ELR (cell line): ENCODE data around the gene OSBPL10.
"Not testable (repeated sequence)": the region's sequence is repeated elsewhere in the genome, so short reads cannot be mapped to it uniquely, and the experiment has no call there.

Experiments used
- DNase-seq: peaks from one replicate; pipeline ENCODE4 v3.0.0-alpha.2; 2015; ENCODE audit warnings: low read depth

OSBPL10 gene

DNA sequence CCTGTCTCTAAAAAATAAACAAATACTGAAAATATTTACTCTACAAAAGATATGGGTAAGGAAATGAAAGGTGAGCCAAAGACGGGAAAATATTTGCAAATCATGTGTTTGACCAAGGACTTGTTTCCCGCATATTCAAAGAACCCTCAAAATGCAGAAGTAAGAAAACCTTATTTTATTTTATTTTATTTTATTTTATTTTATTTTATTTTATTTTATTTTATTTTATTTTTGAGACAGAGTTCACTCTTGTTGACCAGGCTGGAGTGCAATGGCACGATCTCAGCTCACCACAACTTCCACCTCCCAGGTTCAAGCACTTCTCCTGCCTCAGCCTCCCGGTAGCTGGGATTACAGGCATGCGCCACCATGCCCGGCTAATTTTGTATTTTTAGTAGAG is 11.9 kb upstream of the OSBPL10 start:
- DNase-seq = not testable (repeated sequence)

DNA sequence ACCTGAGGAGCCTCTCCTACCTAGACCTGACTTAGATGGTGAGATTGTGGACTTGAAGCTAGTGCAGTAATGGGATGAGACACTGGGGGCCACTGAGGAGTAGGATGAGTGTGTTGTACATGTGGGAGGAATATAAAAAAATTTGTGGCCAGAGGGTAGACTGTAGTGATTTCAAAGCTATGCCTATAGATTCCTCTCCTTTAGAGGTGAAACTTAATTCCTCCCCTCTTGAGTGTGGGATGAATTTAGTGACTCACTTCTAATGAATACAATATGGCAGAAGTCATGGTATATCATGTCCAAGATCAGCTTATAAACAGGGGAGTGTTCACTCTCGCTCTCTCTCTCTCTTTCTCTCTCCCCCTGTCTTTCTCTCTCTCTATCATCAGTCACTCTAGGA is 7.2 kb upstream of the OSBPL10 start:
- no peak for DNase-seq

DNA sequence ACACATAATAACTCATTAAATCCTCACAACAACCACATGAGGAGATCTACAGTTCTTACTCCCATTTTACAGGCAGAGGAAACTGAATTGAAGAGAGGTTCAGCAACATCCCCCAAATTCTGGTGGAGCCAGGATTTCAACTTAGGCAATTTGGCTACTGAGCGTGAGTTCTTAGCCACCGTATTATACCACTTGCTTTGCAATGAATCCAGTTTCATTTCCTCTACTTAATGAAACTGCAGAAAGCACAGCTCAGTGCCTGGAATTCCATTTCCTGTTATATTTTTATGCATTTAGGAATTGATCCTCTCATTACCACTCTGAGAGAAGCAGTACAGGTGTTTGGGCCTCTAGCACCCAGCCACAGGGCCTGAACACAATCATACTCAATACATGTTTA is 4.8 kb upstream of the OSBPL10 start:
- no peak for DNase-seq

DNA sequence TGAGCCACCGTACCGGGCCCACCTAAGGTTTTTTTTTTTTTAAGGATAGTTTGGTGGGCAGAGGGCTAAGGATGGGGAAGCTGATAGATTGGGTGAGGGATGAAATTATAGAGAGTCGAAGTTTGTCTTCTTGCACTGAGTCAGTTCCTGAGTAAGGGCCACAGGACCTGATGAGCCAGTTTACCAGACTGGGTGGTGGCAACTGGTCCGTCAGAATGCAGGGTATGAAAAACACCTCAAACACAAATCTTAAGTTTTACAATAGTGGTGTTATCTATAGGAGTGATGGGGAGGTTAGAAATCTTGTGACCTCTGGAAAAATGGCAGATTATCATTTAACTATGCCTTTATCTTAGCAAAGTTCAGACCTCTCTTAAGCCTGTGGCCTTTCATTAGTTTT is 3.3 kb upstream of the OSBPL10 start:
- no peak for DNase-seq

DNA sequence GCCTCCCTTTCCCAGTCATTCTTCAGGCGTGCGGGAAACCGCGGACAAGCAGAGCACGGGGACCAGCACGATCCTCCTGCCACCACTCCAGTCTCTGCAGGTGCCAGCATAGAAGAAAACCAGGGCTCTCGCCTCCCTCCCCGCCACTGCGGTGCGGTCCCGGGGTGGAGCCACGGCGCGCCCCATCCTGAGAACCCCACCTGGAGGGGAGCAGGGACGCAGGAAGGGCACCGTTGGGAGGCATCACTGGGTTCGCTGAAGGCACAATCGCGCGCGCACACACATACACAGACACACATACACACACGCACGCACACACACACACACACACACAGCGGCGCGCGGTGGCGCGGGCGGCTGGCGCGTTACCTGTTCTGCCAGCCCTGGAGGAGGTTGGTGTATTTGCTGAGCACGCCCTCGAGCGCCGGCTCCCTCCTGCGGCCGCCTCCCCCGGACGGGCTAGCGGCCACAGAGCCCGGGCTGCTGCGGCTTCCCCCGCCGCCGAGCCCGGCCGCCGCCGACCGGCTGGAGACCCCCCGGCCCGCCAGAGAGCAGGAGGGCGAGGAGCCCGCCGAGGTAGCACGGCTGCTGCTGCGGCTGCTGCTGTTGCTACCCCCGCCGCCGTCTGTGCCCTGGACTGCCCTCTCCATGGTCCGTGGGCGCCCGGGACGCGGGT is 394 bp downstream of the OSBPL10 start:
- DNase-seq = peak; percentile 55

DNA sequence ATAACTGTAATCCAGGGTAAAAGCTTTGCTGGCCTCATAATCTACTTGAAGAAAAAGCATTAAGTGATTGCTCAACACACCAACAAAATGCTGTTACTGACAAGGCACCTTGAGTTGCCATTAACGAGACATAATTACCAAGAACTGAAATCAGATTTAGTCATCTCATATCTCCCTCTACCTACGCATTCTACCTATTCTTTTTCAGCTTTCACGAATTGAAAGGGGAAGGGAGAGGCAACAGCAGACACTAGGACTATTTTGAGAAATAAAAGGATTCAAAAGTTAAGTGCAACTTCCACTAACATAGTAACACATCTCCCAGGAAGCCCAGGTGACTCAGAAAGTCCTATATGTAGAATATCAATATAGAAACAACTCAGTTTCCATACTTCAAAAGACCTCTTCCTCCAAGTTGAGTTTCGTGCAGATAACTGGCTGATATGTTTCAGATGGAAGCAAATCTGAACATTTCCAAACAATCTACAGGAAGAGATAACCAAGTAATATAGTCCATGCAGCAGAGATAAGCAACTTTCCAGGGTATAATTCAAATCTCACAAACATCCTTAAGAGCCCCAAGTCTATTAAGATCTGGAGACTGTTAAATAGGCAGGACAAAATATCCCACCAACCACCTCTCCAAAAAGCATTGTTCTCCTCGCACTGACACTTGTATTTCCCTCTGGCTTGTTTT is 1.9 kb downstream of the OSBPL10 start:
- DNase-seq = no peak

DNA sequence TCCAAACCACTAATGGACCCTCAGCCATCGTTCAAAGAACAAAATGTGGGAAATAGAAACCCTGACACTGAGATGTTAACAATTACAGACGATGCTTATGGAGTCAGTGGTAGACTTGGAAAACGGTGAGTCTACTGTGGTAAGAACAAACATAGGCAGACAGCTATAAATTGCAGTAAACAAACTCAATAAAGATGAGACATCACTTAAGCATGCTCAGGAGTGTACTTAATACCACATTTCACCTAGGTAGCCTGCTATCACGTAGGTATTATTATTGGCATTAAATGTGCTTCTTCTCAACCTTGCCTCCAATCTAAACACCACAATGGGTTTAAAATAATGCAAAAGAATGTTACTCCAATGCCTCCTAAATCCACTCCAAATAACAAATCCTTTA is 2.5 kb downstream of the OSBPL10 start:
- no peak for DNase-seq

DNA sequence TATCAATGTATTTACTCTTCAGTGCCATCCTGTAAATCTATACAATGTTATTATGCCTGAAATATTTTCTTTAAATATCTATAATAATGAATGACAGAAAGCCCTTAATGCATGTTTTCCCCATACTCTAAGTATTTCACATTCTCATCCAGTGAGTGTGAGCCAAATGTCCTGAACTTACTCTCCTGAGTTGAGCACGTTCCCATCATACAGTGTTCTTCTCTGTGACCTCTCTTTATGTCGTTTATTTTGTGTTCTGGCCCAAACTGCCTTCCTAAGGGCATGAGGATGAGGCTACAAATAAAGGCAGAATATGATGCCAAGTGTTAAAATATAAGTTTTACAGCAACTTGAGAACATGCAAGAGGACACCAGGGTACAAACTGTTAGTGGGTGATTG is 3.3 kb downstream of the OSBPL10 start:
- no peak for DNase-seq

DNA sequence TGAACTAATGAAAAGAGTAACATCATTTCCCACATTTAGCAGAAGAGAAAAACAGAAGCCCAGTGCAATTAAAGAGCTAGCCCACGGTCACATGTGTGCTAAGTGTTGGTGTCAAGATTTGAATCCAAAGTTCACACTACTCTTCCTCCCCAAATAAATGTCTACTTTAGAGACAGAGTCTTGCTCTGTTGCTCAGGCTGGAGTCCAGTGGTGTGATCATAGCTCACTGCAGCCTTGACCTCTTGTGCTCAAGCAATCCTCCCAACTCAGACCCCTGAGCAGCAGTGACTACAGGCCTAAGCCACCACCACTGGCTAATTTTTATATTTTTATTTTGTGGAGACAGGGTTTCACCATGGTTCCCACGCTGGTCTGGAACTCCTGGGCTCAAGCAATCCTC is 4.8 kb downstream of the OSBPL10 start:
- DNase-seq = no peak

DNA sequence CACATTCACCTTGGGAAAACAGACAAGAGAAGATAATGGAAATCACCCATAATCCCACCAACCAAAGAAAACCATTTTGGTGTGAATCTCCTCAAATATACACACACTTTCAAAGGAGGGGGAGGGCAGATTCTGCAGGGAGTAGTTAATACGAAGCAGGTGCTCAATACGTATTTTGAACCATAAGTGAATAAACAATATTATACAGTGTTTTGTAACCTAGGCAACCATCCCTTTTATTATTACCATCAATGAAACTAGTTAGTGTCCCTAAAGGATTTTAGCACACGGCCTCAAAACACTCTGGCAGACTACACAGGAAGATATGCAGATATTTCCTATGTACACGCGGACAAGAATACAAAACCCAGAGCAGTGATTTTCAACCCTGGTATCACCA is 6.1 kb downstream of the OSBPL10 start:
- no peak for DNase-seq

DNA sequence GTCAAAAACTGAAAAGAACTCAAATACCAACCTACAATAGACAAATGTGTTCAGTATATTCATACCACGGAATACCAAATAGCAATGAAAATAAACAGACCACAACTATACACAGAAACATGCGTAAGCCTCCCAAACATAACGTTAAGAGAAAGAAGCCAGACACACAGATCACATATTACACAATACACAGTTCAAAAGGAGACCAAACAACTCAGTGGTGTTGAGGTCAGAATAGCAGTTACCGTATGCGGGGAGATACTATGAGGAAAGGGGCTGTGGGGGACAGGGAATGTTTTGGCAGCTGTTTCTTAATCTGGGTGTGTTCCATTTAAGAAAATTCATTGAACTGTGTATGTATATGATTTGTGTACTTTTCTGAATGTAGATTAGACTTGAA is 6.6 kb downstream of the OSBPL10 start:
- DNase-seq = no peak

DNA sequence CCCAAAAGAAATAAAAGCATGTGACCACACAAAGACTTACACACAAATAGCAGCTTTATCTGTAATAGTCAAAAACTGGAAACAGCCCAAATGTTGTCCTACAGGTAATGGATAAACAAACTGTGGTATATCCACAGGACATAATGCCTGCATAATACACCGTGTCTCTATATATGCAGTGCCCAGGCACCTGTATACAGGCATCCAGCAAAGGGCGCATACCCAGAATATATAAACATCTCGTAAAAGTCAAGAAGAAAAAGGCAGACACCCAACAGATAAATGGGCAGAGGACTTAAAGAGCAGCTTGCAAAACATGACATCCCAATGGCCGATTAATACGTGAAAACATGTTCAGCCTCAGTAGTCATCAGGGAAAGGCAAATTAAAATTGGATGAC is 7.2 kb downstream of the OSBPL10 start:
- DNase-seq = no peak

DNA sequence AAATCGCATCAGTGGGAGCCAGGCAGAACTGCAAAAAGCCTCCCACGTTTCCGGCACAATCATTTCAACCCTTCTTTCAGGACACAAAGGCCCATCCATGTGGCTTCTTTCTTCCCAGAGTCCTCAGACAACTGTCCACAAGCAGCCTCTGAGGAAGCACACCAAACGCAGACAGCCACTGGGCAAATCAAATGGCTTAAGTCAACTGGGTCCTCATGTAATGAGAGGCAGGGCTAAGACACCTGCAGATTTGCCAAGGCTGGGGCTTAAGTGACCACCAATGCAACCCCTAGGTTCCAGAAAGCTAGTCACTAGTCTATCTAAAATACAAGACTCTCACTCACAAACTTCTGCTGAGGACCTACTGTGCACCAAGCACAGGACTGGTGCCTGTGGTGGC is 8.0 kb downstream of the OSBPL10 start:
- no peak for DNase-seq

DNA sequence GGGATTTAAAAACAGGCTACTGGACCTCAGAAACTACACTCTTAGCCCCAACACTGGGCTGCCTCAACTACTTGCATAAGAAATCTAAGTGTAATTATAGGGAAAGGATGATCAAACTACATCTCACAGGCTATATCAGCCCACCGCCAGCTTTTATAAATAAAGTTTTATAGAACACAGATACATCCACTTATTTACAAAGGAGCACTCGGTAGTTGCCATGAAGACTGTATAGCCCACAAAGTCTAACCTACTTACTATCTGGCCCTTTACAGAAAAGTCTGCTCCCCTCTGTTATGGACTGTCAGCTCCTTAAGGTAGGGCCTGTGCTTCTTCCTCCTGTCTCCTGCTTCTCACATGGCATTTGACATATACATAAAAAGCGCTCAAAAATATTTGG is 9.5 kb downstream of the OSBPL10 start:
- no peak for DNase-seq

DNA sequence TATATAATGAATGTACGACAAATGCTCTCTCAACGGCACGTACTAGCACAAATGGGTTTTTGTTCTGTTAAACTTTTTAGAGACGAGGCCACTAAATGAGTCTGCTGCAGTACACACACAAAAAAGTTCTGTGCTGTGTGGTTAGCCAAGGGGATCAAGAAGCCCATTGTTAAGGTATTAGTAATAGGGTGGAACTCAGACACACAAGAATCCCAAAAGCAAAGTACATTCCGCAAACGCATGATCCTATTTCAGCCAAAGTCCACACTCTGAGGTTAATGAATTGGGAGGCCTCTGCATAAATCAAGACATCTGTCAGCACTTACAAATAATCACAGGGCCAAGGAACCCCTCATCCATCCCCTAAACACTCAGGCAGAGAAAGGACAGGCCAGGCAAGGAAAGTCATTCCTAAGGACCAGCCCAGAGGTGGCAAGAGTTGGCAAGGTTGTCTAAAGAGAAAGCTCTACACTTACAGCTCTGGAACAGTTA is 12.1 kb downstream of the OSBPL10 start:
- DNase-seq = peak; percentile 88

DNA sequence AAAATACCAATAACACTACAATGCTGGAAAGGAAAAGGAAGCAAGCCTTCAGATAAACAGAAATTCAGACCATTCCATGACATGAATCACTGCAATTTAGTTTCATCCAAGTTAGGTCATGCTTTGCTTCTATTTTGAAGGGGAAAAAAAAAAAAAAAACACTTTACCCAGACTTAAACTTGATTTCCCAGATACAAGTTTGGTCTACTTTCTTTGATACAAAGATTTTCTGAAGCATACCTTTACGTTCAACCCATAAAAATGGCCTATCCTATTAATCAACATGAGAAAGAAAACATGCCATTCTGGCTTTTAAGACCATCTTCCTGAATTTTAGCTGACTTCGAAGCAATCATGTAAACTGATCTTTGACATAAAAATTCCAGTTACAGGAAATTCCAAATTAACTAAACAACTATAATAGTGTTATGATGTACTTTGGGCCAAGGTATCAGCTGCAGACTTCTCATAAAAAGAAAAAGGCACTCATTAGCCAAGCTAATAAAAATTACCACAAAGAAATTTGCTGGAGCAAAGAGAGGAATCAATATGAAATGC is 12.6 kb downstream of the OSBPL10 start:
- DNase-seq = peak; percentile 67

DNA sequence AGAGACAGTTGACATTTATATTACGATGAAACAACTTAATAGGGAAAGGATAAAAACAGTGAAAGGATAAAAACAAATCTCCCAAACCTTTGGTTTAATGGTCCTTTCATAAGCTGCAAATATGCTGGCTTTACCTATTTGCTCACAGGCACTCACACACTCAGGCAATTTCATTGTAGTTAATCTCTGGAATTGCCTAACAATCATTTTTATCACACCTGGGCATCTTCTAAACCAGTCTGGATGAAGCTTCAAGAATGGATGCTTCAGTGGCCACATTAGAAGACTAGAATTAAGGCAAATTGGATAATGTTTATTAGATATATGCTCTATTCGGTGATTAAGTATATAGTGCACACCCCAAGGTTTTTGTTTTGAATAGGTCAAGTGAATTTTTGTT is 13.5 kb downstream of the OSBPL10 start:
- DNase-seq = no peak

DNA sequence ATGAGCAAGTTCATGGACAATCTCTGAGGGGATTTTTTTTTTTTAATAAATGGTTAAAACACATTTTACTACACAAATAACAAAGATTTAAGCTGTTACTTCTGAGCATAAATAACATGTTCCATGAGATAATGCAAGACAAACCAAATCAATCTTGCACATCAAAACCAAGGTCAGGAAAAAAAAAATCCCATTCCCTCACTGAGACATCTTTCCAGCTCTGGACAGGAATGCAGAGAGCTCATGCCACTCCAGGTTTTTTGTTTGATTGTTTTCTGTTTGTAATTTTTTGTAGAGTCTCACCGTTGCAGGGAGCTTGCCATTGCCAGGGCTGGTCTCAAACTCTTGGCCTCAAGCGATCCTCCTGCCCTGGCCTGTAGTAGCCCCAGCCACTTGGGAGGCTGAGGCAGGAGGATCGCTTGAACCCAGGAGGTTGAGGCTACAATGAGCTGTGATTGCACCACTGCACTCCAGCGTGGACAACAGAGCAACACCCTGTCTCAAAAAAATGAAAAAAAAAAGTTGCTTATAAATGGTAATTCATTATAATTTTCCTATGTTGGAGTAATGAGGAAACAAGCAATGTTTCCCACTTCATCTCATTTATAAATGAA is 14.0 kb downstream of the OSBPL10 start:
- no peak for DNase-seq

DNA sequence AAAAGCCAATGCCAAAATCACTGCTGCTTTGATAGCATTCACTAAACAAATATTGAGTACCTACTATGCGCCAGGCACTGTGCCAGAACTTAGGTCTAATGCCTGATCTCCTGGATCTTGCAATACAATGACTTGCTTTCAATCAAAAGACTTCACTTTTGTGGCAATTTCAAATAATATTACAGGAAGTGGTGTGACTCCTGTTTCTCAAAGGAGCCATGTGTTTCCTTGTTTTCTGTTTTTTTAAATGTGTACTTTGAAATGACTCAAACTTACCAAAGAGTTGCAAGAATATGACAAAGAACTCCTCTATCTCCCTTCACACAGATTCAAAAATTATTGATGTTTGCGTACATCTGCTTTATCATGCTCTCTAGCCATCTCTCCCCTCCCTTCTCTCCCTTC is 18.3 kb downstream of the OSBPL10 start:
- DNase-seq = peak; percentile 28

DNA sequence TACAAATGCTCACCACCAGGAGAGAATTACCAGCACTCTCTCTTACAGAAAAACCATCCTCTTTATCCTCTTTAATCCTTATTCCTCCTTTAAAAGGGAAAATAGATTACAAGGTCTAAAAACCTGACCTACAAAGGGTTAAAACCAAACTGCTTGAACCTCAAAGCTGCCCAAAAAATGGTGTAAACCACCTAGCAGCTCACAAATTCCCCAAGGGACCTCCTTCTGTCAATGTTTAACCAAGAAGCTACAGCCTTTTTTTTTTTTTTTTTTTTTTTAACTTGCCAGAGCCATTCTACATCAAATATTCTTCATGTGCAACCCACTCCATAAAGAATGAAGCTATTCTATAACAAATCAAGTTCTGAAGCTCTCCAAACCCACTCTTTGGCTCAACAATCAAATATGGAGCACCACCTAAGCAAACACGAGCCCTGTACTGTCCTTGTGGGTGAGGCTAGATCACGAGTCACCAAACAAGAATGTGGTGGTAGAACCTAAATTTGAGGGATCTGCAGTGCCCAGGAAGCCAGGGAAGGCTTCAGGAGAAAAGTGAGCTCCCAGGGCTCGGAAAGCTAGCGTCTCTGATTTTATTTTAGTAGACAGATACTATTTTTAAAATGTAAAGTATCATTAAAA is 20.1 kb downstream of the OSBPL10 start:
- DNase-seq = peak; percentile 64

DNA sequence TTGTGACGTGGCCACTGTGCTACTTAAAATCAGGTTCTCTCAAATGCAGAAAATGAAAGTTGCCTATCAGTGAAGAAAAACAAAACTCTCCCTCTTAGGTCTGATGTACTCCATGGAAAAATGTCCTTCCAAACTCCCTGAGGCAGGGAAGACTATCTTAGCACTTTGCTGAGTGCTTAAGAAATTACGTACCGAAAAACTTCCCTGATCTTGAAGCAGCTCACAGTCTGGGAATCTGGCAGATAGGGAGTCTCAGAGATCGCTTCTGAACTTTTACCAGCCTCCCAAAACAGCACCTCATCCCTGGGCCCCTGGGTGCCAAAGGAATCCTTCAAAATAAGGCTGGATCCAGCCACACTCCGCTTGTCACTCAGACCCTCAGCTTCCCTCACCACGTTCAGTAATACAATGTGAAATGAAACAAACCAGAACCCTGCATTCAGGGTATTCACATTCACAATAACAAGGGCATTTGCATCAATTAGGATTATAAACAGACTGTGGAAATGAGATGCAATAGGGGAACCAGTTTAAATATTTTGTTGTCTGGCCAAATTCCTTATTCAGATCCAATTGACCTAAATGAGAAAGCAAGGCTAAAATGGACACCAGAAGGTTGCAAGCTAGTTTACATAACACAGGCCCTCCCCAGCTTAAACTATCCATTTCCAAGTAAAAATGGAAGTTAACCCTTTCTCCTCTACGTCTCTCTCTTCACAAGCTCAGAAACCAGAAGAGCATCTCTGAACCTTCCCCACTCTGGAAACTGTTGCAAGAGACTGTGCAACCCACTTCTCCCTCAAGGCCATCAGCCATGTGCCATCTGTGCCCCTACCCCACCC is 20.9 kb downstream of the OSBPL10 start:
- no peak for DNase-seq

DNA sequence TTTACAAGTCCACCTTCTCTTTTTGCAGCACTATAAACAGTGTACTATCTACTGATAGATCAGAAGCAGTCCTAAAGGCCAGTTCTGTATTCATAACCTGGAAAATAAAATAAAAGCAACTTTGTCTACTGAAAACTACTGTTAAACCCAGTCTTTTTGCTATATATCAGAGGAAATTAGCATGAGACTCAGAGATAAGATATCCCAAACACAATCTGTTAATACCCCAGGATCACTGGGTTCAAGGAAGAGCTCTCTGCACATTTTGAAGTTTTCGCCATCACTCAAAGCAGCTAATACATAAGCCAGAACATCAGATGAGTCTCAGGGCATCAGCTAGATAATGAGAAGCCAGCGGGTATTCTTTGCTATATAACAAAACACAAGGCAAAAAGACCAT is 21.8 kb downstream of the OSBPL10 start:
- no peak for DNase-seq
